Measurements from ENCODE around the gene MSS51. TPM values are rescaled to one million over a fixed set of nuclear protein-coding genes. Genes with fewer than 3 reads are reported as not detected.

MSS51 gene
- total RNA-seq: 1 to 10 TPM; 2.1 to 2.5 TPM

DNA sequence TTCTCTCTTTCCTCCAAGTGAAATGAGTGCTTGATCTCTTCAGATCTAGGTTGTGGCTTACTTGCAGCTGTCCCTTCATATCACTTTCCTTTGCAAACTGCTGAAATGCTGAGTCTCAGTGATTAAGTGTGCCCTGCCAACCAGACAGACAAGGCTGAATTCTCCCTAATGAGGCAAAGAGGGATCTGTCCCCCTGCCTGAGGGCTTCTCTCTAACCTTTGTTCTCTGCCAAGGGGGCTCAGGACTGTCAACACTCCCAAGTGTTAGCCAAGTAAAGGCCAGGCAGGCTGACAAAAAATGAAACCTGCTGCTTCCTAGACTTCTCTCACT lies at the start of gene MSS51:
TSS of gene MSS51 (minus strand) at position 24 of the 330 bp plus-strand sequence. CDS start 5,277 bp downstream, outside the sequence.
- Mint-ChIP-seq H3K27me3 (no peaks in the 10 kb centered on the region), H3K9me3 (no peaks in the 10 kb centered on the region), H3K27ac (no peak within 1 kb of the TSS), H3K4me3 (no peak within 1 kb of the TSS), H3K36me3 (peaks cover 8% of the 10 kb centered on the region), H3K4me1 (ENCODE audit: low read depth) (peaks cover 14% of the 10 kb centered on the region)
- intact Hi-C loops (cut with micrococcal nuclease): no loop called here
- ChIA-PET CTCF (no interaction called here), POLR2A (no interaction called here)
- no peak for DNase-seq

DNA sequence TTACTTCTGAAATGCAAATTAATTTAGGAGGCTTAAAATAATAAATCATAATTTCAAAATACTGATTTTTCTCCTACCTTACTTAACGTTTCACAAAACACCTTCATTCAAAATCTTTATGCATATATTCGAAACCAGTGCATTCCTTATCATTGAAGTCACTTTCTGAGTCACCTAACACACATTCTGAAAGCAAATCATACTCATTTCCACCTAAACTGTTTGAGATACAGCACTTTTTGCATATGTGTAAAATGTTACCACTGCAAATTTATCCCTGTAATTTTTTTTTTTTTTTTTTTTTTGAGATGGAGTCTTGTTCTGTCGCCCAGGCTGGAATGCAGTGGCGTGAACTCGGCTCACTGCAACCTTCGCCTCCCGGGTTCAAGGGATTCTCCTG lies 46.8 kb upstream of the MSS51 start:
- ChIA-PET POLR2A (interaction anchor here (0.7 to 1.3 kb wide), 2 partner anchors 15 to 16 kb away, joined by 3 read pairs; partner anchors contain the start of gene PPP3CB), CTCF (no interaction called here)
- Mint-ChIP-seq H3K4me3 (peak overlapping the region; percentile 20), H3K9me3 (no peaks in the 10 kb centered on the region), H3K27ac (no peak overlapping the region), H3K27me3 (no peaks in the 10 kb centered on the region), H3K4me1 (ENCODE audit: low read depth) (peaks cover 31% of the 10 kb centered on the region), H3K36me3 (peaks cover 22% of the 10 kb centered on the region)
- no peak for DNase-seq
- intact Hi-C loops (cut with micrococcal nuclease): loop anchor here (10.0 kb wide), 1 partner anchor 125 kb away; the partner anchor contains the start of gene CFAP70

DNA sequence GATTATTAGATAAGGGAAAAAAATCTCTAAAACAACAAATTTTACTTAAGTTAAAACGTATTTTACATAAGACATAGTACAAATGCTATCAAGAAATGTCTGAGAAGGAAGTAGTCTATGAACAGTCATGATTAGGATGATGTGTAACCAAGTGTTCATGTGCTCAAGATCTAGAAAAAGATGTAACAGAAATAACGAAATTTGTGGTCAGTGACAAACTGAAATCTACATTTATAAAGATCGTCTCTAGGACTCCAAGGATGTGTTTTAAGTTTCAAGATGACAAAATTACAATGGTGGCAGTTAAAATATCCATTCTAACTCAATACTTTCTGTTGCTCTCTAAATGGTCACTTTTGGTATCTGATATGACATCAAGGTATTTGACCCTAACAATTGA lies 45.3 kb upstream of the MSS51 start:
- Mint-ChIP-seq H3K4me1 (ENCODE audit: low read depth) (peaks cover 29% of the 10 kb centered on the region), H3K27me3 (no peaks in the 10 kb centered on the region), H3K27ac (peak overlapping the region; percentile 77), H3K4me3 (no peak overlapping the region), H3K36me3 (peaks cover 28% of the 10 kb centered on the region), H3K9me3 (no peaks in the 10 kb centered on the region)
- POLR2A ChIA-PET: interaction anchor here (1.2 kb wide), 1 partner anchor 17 kb away, joined by 3 read pairs; the partner anchor contains the start of gene PPP3CB
- DNase-seq: no peak
- CTCF ChIA-PET: no interaction called here
- intact Hi-C loops (cut with micrococcal nuclease): loop anchor here (1.0 to 5.0 kb wide), 2 partner anchors 17 to 66 kb away; partner anchors contain the start of gene ANXA7

DNA sequence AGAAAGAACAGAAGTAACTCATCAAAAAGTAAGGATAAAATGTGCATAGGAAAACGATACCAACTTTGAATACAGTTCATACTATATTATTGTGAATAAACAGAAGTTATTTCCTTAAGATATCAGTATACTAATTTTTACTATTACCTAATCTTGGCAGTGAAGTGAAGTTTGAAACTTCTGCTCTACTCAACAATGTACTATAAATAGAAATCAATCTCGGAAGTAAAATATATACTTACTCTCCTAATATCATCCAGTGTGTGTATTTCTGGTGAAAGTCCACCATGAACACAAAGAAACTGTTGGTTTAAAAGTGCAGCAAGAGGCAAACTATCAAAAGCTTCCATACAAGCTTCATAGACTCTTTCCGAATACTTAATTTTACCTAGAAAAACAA lies 37.9 kb upstream of the MSS51 start:
- Mint-ChIP-seq H3K27ac (no peak overlapping the region), H3K4me3 (no peak overlapping the region), H3K36me3 (peaks cover 34% of the 10 kb centered on the region), H3K27me3 (no peaks in the 10 kb centered on the region), H3K9me3 (no peaks in the 10 kb centered on the region), H3K4me1 (ENCODE audit: low read depth) (peaks cover 3% of the 10 kb centered on the region)
- intact Hi-C loops (cut with micrococcal nuclease): no loop called here
- POLR2A ChIA-PET: no interaction called here
- no peak for DNase-seq
- CTCF ChIA-PET: no interaction called here

DNA sequence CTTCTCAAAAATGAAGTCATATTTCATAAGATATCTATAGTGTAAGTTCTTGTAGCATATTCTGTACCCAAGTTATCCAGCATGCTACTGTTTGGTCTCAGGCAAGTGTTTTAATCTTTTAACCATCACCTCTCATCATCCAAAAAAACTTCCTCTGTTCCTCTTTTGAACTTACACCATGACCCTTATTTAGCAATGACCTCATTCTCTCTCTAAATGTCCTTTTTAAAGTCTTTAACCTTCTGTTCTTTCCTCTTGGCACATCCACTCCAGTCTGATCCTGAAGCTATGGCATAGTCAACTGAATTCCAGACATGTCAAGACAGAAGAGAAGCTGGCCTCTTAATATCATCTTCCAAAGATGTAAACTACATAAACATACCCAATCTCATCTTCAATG lies 36.2 kb upstream of the MSS51 start:
- Mint-ChIP-seq H3K9me3 (no peaks in the 10 kb centered on the region), H3K4me3 (no peak overlapping the region), H3K4me1 (ENCODE audit: low read depth) (peaks cover 3% of the 10 kb centered on the region), H3K27ac (no peak overlapping the region), H3K36me3 (peaks cover 27% of the 10 kb centered on the region), H3K27me3 (no peaks in the 10 kb centered on the region)
- no peak for DNase-seq
- intact Hi-C loops (cut with micrococcal nuclease): no loop called here
- POLR2A ChIA-PET: interaction anchor here (0.6 kb wide), 1 partner anchor 219 kb away, joined by 6 read pairs; no protein-coding TSS in a partner anchor
- CTCF ChIA-PET: interaction anchor here (0.8 kb wide), 1 partner anchor 60 kb away, joined by 3 read pairs; no protein-coding TSS in a partner anchor

DNA sequence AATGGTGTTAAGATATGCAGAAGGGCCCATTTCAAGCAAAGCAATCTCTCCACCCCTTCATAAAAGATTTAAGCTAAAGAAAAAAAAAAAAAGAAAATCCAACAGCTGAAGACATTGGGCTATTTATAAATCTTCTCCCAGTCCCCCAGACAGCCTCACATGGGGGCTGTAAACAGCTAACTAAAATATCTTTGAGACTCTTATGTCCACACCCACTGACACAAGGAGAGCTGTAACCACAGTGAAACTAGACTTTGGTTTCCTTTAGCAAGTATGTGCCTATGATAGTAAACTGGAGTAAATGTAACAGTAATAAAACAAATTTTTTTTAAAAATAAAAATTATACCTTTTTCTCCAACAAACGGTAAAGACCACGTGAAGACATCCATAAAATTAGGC lies 33.8 kb upstream of the MSS51 start:
- H3K36me3 Mint-ChIP-seq: peaks cover 29% of the 10 kb centered on the region
- intact Hi-C loops (cut with micrococcal nuclease): no loop called here

DNA sequence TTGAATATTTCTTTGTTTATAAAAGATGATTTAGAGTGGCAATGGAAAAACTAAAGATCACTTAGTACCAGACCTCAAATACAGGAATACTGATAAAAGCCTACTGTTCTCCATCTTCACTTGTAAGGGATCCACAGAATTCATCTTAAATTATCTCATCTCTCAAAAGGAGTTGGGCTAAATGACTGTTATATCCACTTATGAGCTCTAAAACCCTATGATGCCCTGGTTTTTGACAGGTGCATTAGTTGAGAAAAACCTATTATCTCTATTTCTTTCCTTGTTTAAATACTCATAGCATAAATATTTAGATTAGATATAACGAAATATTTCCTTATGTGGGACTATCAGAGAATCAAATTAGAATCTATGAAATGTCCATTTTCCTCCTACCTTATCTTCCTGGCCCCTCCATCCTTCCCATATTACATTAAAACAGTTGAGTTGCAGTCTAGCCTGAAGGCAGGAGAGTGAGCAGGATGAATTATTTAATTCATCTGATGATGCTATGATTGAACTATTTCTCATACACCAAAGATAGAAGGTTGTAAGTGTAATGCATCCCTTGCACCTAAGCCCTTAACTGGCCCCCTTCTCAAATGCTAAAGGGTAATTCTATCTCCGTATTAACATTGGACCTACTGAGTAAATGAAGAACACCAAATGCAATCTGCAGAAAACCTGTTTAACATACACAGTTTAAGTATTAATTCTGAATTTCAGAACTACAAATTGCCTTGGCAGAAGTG lies 32.8 kb upstream of the MSS51 start:
- CTCF ChIA-PET: no interaction called here
- intact Hi-C loops (cut with micrococcal nuclease): no loop called here
- peaks cover 25% of the 10 kb centered on the region for H3K36me3 Mint-ChIP-seq
- peaks cover 3% of the 10 kb centered on the region for H3K4me1 Mint-ChIP-seq (ENCODE audit: low read depth)
- no peak overlapping the region for H3K27ac Mint-ChIP-seq
- H3K4me3 Mint-ChIP-seq: no peak overlapping the region
- no peak for DNase-seq
- POLR2A ChIA-PET: no interaction called here
- H3K9me3 Mint-ChIP-seq: no peaks in the 10 kb centered on the region
- H3K27me3 Mint-ChIP-seq: no peaks in the 10 kb centered on the region

More for the DNA sequence above, 33.8 kb upstream of the MSS51 start:
- no peak for DNase-seq
- CTCF ChIA-PET: interaction anchor here (1.0 kb wide), 1 partner anchor 178 kb away, joined by 4 read pairs; no protein-coding TSS in a partner anchor
- Mint-ChIP-seq H3K27ac (no peak overlapping the region), H3K27me3 (no peaks in the 10 kb centered on the region), H3K4me3 (no peak overlapping the region), H3K9me3 (no peaks in the 10 kb centered on the region), H3K4me1 (ENCODE audit: low read depth) (peaks cover 3% of the 10 kb centered on the region)
- POLR2A ChIA-PET: no interaction called here

DNA sequence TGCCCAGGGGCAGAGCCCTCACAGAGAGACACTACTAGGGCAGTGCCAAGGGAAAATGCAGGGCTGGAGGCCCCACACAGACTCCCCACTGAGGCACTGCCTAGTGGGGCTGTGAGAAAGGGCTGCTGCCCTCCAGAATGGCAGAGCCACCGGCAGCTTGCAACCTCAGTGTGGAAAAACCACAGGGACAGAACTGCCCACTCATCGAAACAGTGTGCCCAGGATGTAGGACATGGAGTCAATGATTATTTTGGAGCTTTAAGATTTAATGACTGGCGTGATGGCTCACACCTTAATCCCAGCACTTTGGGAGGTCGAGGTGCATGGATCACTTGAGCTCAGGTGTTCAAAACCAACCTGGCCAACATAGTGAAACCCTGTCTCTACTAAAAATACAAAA lies 27.5 kb upstream of the MSS51 start:
- H3K27ac Mint-ChIP-seq: peak overlapping the region; percentile 24
- H3K4me3 Mint-ChIP-seq: no peak overlapping the region
- no peak for DNase-seq
- H3K4me1 Mint-ChIP-seq (ENCODE audit: low read depth): no peaks in the 10 kb centered on the region
- H3K27me3 Mint-ChIP-seq: no peaks in the 10 kb centered on the region
- ChIA-PET POLR2A (no interaction called here), CTCF (no interaction called here)
- peaks cover 12% of the 10 kb centered on the region for H3K36me3 Mint-ChIP-seq
- intact Hi-C loops (cut with micrococcal nuclease): no loop called here
- H3K9me3 Mint-ChIP-seq: no peaks in the 10 kb centered on the region

DNA sequence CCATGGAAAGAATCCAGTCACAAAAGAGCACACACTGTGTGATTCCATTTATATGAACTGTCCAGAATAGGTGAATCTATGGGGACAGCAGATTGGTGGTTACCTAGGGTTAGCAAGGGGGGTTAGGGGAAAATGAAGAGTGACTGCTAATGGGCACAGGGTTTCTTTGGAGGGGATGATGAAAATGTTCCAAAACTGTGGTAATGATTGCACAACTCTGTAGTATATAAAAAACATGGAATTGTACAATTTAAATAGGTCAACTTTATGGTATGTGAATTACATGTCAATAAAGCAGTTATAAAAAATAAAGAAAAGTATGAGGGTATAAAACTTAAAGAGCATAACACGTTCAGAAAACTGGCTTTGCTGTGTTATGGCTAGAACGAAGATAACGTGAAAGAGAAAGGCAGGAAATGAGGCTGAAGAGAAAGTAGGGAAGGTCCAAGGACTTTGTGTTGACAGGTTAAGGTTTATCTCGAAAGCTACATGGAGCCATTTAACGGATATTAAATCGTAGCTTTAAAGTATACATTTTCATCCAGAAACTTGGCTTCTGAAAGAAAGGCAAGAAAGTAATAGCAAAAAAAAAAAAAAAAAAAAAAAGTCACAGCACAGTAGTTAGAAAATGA lies 26.4 kb upstream of the MSS51 start:
- Mint-ChIP-seq H3K36me3 (peaks cover 14% of the 10 kb centered on the region), H3K27me3 (no peaks in the 10 kb centered on the region), H3K27ac (no peak overlapping the region), H3K4me3 (no peak overlapping the region), H3K4me1 (ENCODE audit: low read depth) (no peaks in the 10 kb centered on the region), H3K9me3 (no peaks in the 10 kb centered on the region)
- POLR2A ChIA-PET: no interaction called here
- intact Hi-C loops (cut with micrococcal nuclease): no loop called here
- no peak for DNase-seq
- CTCF ChIA-PET: no interaction called here

DNA sequence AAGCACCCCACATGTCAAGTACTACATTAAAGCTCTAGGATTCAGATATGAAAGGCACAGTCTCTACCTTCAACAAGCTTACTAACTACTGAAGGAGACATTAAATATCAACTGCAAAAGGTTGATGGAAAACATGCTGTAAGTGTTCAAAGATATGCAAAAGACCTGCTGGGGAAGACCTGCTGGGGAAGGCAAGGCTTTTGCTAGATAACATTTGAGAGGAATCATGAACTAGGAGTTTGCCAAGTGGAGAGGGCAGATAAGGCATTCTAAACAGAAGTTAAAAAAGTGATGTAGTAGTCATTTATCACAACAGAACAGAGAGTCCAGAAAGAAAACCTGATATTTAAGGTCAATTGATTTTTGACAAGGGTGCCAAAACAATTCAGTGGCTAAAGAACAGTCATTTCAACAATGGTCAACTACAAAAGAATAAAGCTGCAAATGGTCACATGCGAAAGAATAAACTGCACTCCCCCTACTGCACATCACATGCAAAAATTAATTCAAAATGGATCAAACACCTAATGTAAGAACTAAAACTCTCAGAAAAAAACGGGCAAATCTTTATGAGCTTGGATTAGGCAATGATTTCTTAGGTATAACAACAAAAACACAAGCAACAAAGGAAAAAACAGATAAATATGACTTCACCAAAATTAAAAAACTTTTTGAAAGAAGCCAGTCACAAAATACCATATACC lies 23.0 kb upstream of the MSS51 start:
- Mint-ChIP-seq H3K9me3 (no peaks in the 10 kb centered on the region), H3K4me3 (no peak overlapping the region), H3K36me3 (peaks cover 11% of the 10 kb centered on the region), H3K27ac (no peak overlapping the region), H3K27me3 (no peaks in the 10 kb centered on the region), H3K4me1 (ENCODE audit: low read depth) (no peaks in the 10 kb centered on the region)
- intact Hi-C loops (cut with micrococcal nuclease): no loop called here
- no peak for DNase-seq
- CTCF ChIA-PET: no interaction called here
- POLR2A ChIA-PET: no interaction called here

DNA sequence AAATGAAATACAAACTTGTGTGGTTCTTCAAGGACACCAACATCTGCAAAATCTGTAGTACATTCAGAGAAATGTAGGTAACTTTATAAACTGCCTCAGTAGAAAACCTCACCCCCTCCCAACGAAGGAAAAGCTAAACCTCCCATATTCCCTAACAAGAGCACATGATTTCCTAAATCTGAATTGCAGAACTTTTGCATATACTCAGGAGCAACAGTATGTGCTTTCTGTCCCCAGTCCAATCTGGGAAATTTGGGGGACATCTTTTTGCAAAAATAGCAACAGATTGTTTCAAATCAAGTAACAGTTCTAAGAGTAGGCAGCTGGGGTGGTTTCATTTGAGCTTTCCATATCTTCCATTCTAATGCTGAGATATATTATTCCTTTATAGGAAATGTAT lies 15.8 kb upstream of the MSS51 start:
- H3K27ac Mint-ChIP-seq: no peak overlapping the region
- H3K27me3 Mint-ChIP-seq: no peaks in the 10 kb centered on the region
- peaks cover 13% of the 10 kb centered on the region for H3K36me3 Mint-ChIP-seq
- no peak for DNase-seq
- no peak overlapping the region for H3K4me3 Mint-ChIP-seq
- POLR2A ChIA-PET: no interaction called here
- intact Hi-C loops (cut with micrococcal nuclease): no loop called here
- peaks cover 3% of the 10 kb centered on the region for H3K4me1 Mint-ChIP-seq (ENCODE audit: low read depth)
- CTCF ChIA-PET: interaction anchor here (0.5 kb wide), 1 partner anchor 44 kb away, joined by 3 read pairs; no protein-coding TSS in a partner anchor
- H3K9me3 Mint-ChIP-seq: no peaks in the 10 kb centered on the region

DNA sequence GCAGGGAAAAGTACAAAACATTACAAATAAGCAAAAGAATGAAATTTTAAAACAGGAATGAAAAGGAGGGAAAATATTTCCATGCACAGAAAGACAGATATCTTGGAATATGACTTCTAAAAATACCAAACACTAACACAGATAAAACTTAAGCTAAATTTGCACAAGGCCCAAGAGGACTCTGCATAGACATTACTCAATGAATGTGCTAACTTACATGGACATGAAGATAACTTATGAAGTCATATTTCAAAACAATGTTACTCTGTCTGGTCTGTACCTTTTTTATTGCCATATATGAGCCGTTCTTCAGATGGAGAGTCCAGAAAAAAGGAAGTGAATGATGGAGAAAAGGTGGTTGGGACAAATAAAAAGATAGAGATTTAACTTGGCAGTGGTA lies 15.0 kb upstream of the MSS51 start:
- Mint-ChIP-seq H3K27ac (peak overlapping the region; percentile 31), H3K4me1 (ENCODE audit: low read depth) (peaks cover 3% of the 10 kb centered on the region), H3K27me3 (no peaks in the 10 kb centered on the region), H3K4me3 (no peak overlapping the region), H3K36me3 (peaks cover 13% of the 10 kb centered on the region), H3K9me3 (no peaks in the 10 kb centered on the region)
- intact Hi-C loops (cut with micrococcal nuclease): no loop called here
- ChIA-PET POLR2A (no interaction called here), CTCF (no interaction called here)
- no peak for DNase-seq

Data from activated CD4-positive, alpha-beta memory T cell treated with anti-CD3 and anti-CD28 coated beads for 36 hours (primary cell).